IPS-15b (cell line): ENCODE measurements around the gene TBCK.

ENCODE experiments used
- H3K27me3 ChIP-seq: one replicate; pipeline ENCODE4 v1.6.1; 2013; ENCODE audit warnings: low read length; ENCODE audit not compliant: control insufficient read depth, insufficient read depth
- H3K36me3 ChIP-seq: one replicate; pipeline ENCODE4 v1.6.1; 2013; ENCODE audit warnings: low read length; ENCODE audit not compliant: control insufficient read depth, insufficient read depth
- H3K4me1 ChIP-seq: one replicate; pipeline ENCODE4 v1.6.1; 2013; ENCODE audit warnings: mild to moderate bottlenecking, low read length; ENCODE audit not compliant: control insufficient read depth, insufficient read depth
- H3K4me3 ChIP-seq: one replicate; pipeline ENCODE4 v1.5.1; 2013; ENCODE audit warnings: low read depth, low read length
- H3K9ac ChIP-seq: one replicate; pipeline ENCODE4 v1.6.1; 2013; ENCODE audit warnings: low read depth, mild to moderate bottlenecking, low read length
- H3K9me3 ChIP-seq: one replicate; pipeline ENCODE4 v1.6.1; 2013; ENCODE audit warnings: mild to moderate bottlenecking, low read length; ENCODE audit not compliant: control insufficient read depth, insufficient read depth

Gene TBCK

GRCh38 chr4:106104276-106104675, 211.7 kb downstream of the TBCK start:
- Histone ChIP-seq H3K4me1 (no peaks in the 10 kb centered on the region), H3K9ac (no peak overlapping the region), H3K36me3 (no peaks in the 10 kb centered on the region), H3K4me3 (no peak overlapping the region), H3K27me3 (no peaks in the 10 kb centered on the region), H3K9me3 (no peaks in the 10 kb centered on the region)

GRCh38 chr4:106096454-106096853, 219.6 kb downstream of the TBCK start:
- Histone ChIP-seq H3K36me3 (no peaks in the 10 kb centered on the region), H3K9ac (no peak overlapping the region), H3K27me3 (no peaks in the 10 kb centered on the region), H3K9me3 (no peaks in the 10 kb centered on the region), H3K4me3 (no peak overlapping the region), H3K4me1 (no peaks in the 10 kb centered on the region)

- Histone ChIP-seq H3K27me3 (no peaks in the 10 kb centered on the region), H3K9me3 (peaks cover 7% of the 10 kb centered on the region), H3K9ac (no peak overlapping the region), H3K4me3 (no peak overlapping the region), H3K36me3 (peaks cover 4% of the 10 kb centered on the region), H3K4me1 (no peaks in the 10 kb centered on the region)
Measured at GRCh38 chr4:106095408-106095807, 220.6 kb downstream of the TBCK start.

- H3K4me3 ChIP-seq, result no peak overlapping the region
- H3K9me3 ChIP-seq, result peaks cover 7% of the 10 kb centered on the region
Measured at GRCh38 chr4:106092361-106093040, 223.5 kb downstream of the TBCK start.

GRCh38 chr4:106090826-106091225, 225.2 kb downstream of the TBCK start:
- Histone ChIP-seq H3K9me3 (peaks cover 7% of the 10 kb centered on the region), H3K36me3 (peaks cover 4% of the 10 kb centered on the region), H3K4me3 (no peak overlapping the region), H3K4me1 (no peaks in the 10 kb centered on the region), H3K27me3 (no peaks in the 10 kb centered on the region), H3K9ac (no peak overlapping the region)

More at GRCh38 chr4:106092361-106093040, 223.5 kb downstream of the TBCK start:
- Histone ChIP-seq H3K4me1 (no peaks in the 10 kb centered on the region), H3K9ac (no peak overlapping the region), H3K36me3 (peaks cover 4% of the 10 kb centered on the region), H3K27me3 (no peaks in the 10 kb centered on the region)

GRCh38 chr4:106083065-106083464, 232.9 kb downstream of the TBCK start:
- H3K9ac ChIP-seq, result no peak overlapping the region
- H3K27me3 ChIP-seq, result no peaks in the 10 kb centered on the region
- H3K9me3 ChIP-seq, result no peaks in the 10 kb centered on the region
- H3K36me3 ChIP-seq, result no peaks in the 10 kb centered on the region
- H3K4me3 ChIP-seq, result no peak overlapping the region
- H3K4me1 ChIP-seq, result no peaks in the 10 kb centered on the region

GRCh38 chr4:106080376-106080775, 235.6 kb downstream of the TBCK start:
- no peaks in the 10 kb centered on the region for H3K4me1 ChIP-seq
- no peak overlapping the region for H3K9ac ChIP-seq
- H3K27me3 ChIP-seq, result no peaks in the 10 kb centered on the region

GRCh38 chr4:106079616-106080015, 236.4 kb downstream of the TBCK start:
- Histone ChIP-seq H3K9ac (no peak overlapping the region), H3K27me3 (no peaks in the 10 kb centered on the region), H3K4me1 (no peaks in the 10 kb centered on the region), H3K4me3 (no peak overlapping the region), H3K9me3 (no peaks in the 10 kb centered on the region), H3K36me3 (no peaks in the 10 kb centered on the region)

More at GRCh38 chr4:106080376-106080775, 235.6 kb downstream of the TBCK start:
- Histone ChIP-seq H3K4me3 (no peak overlapping the region), H3K9me3 (no peaks in the 10 kb centered on the region), H3K36me3 (no peaks in the 10 kb centered on the region)

GRCh38 chr4:106065018-106065417, 251.0 kb downstream of the TBCK start:
- H3K4me3 ChIP-seq, result no peak overlapping the region
- no peaks in the 10 kb centered on the region for H3K27me3 ChIP-seq
- no peaks in the 10 kb centered on the region for H3K9me3 ChIP-seq
- no peaks in the 10 kb centered on the region for H3K4me1 ChIP-seq
- H3K36me3 ChIP-seq, result no peaks in the 10 kb centered on the region
- no peak overlapping the region for H3K9ac ChIP-seq

GRCh38 chr4:106063009-106063408, 253.0 kb downstream of the TBCK start:
- Histone ChIP-seq H3K9me3 (no peaks in the 10 kb centered on the region), H3K9ac (no peak overlapping the region), H3K27me3 (no peaks in the 10 kb centered on the region), H3K36me3 (no peaks in the 10 kb centered on the region), H3K4me1 (peaks cover 4% of the 10 kb centered on the region), H3K4me3 (no peak overlapping the region)

GRCh38 chr4:106062452-106062875, 253.5 kb downstream of the TBCK start:
- no peak overlapping the region for H3K9ac ChIP-seq
- H3K27me3 ChIP-seq, result no peaks in the 10 kb centered on the region
- peaks cover 5% of the 10 kb centered on the region for H3K4me1 ChIP-seq
- H3K4me3 ChIP-seq, result no peak overlapping the region
- H3K9me3 ChIP-seq, result no peaks in the 10 kb centered on the region
- H3K36me3 ChIP-seq, result no peaks in the 10 kb centered on the region

- peaks cover 10% of the 10 kb centered on the region for H3K4me1 ChIP-seq
- no peaks in the 10 kb centered on the region for H3K36me3 ChIP-seq
- no peak overlapping the region for H3K4me3 ChIP-seq
- no peak overlapping the region for H3K9ac ChIP-seq
- no peaks in the 10 kb centered on the region for H3K27me3 ChIP-seq
- H3K9me3 ChIP-seq, result no peaks in the 10 kb centered on the region
Measured at GRCh38 chr4:106058921-106059320, 257.1 kb downstream of the TBCK start.
